DND-41 (cell line): ENCODE measurements around the gene PDE1C.
A peak's percentile ranks its signal among the peaks of the same experiment; 100 is the strongest.

Experiments used
- CTCF ChIP-seq: IDR thresholded peaks from 2 replicates; pipeline ENCODE4 v1.5.1; 2012; ENCODE audit warnings: borderline replicate concordance, low read length, moderate library complexity, mild to moderate bottlenecking; ENCODE audit not compliant: poor library complexity, severe bottlenecking; ENCODE audit errors: extremely low read depth
- EZH2 ChIP-seq: IDR thresholded peaks from 3 replicates; pipeline ENCODE4 v1.6.1; 2012; ENCODE audit warnings: borderline replicate concordance, low read depth, mild to moderate bottlenecking, moderate library complexity, low read length, inconsistent platforms; ENCODE audit not compliant: severe bottlenecking

GRCh38 chr7:31763548-31763947 is 306.7 kb downstream of the PDE1C start:
- TF ChIP-seq CTCF (peak; percentile 43), EZH2 (no peak)
